Neuronal stem cell (in vitro differentiated cells): ENCODE data around the gene SEBOX.

Experiments used
- DNase-seq: peaks from one replicate; pipeline ENCODE4 v3.0.0-alpha.2; 2013; ENCODE audit warnings: low spot score
- H2AFZ ChIP-seq: one replicate; pipeline ENCODE4 v1.6.1; 2013; ENCODE audit warnings: mild to moderate bottlenecking, low read length, inconsistent platforms
- H2AK5ac ChIP-seq: 2 replicates; pipeline ENCODE4 v1.6.1; 2013; ENCODE audit warnings: low read depth, mild to moderate bottlenecking, inconsistent platforms, low read length, moderate library complexity, mixed read lengths
- H2BK120ac ChIP-seq: 2 replicates; pipeline ENCODE4 v1.6.1; 2013; ENCODE audit warnings: low read depth, mild to moderate bottlenecking, inconsistent platforms, low read length, moderate library complexity, mixed read lengths
- H2BK12ac ChIP-seq: one replicate; pipeline ENCODE4 v1.6.1; 2013; ENCODE audit warnings: low read length, inconsistent platforms
- H2BK15ac ChIP-seq: 2 replicates; pipeline ENCODE4 v1.6.1; 2013; ENCODE audit warnings: mild to moderate bottlenecking, low read length, inconsistent platforms, mixed read lengths
- H2BK5ac ChIP-seq: one replicate; pipeline ENCODE4 v1.6.1; 2013; ENCODE audit warnings: inconsistent platforms, mild to moderate bottlenecking, low read length, moderate library complexity
- H3K14ac ChIP-seq: one replicate; pipeline ENCODE4 v1.6.1; 2013; ENCODE audit warnings: low read length, inconsistent platforms
- H3K18ac ChIP-seq: 2 replicates; pipeline ENCODE4 v1.6.1; 2013; ENCODE audit warnings: low read length, inconsistent platforms
- H3K23ac ChIP-seq: 2 replicates; pipeline ENCODE4 v1.6.1; 2013; ENCODE audit warnings: low read depth, mild to moderate bottlenecking, mixed read lengths, low read length, inconsistent platforms; ENCODE audit not compliant: poor library complexity
- H3K27ac ChIP-seq: replicated peaks from 3 replicates; pipeline ENCODE4 v1.5.1; 2013; ENCODE audit warnings: low read length, inconsistent platforms
- H3K27me3 ChIP-seq, 3 experiments: 2 replicates each; pipeline ENCODE4 v1.6.1; 2013; ENCODE audit warnings: low read length in 3 of 3, mild to moderate bottlenecking in 2 of 3, inconsistent platforms in 1 of 3, low read depth in 1 of 3, mixed read lengths in 1 of 3, moderate library complexity in 1 of 3; ENCODE audit not compliant: control insufficient read depth in 3 of 3, insufficient read depth in 3 of 3
- H3K36me3 ChIP-seq, 2 donors: replicated peaks in 1 of 2; 2 replicates each; pipeline ENCODE4 v1.6.1; 2013; ENCODE audit warnings: low read length in 2 of 2; ENCODE audit not compliant: control insufficient read depth in 2 of 2, insufficient read depth in 2 of 2
- H3K4ac ChIP-seq: 2 replicates; pipeline ENCODE4 v1.6.1; 2013; ENCODE audit warnings: inconsistent platforms, mild to moderate bottlenecking, low read length, moderate library complexity
- H3K4me1 ChIP-seq, 2 donors: 1 replicate in 1 of 2; 2 replicates in 1 of 2; pipeline ENCODE4 v1.6.1; 2013; ENCODE audit warnings: low read length in 2 of 2, low read depth in 1 of 2; ENCODE audit not compliant: control insufficient read depth in 2 of 2, insufficient read depth in 1 of 2
- H3K4me2 ChIP-seq: one replicate; pipeline ENCODE4 v1.6.1; 2013; ENCODE audit warnings: mild to moderate bottlenecking, low read length, inconsistent platforms; ENCODE audit not compliant: insufficient read depth, poor library complexity, severe bottlenecking
- H3K4me3 ChIP-seq, 2 donors: 2 replicates each; pipeline ENCODE4 v1.5.1; 2013; ENCODE audit warnings: low read length in 2 of 2, mild to moderate bottlenecking in 2 of 2, inconsistent platforms in 1 of 2, moderate library complexity in 1 of 2
- H3K79me1 ChIP-seq: one replicate; pipeline ENCODE4 v1.6.1; 2013; ENCODE audit warnings: low read depth, mild to moderate bottlenecking, inconsistent platforms, low read length, moderate library complexity
- H3K9ac ChIP-seq: one replicate; pipeline ENCODE4 v1.6.1; 2013; ENCODE audit warnings: mild to moderate bottlenecking, low read depth, low read length, inconsistent platforms; ENCODE audit not compliant: poor library complexity
- H3K9me3 ChIP-seq, 2 donors: replicated peaks in 1 of 2; 2 replicates each; pipeline versions ENCODE3 to v1.6.1; 2013; ENCODE audit warnings: low read length in 2 of 2, mild to moderate bottlenecking in 2 of 2, inconsistent platforms in 1 of 2, low read depth in 1 of 2, mixed read lengths in 1 of 2, moderate library complexity in 1 of 2; ENCODE audit not compliant: control insufficient read depth in 2 of 2, insufficient read depth in 1 of 2
- H4K8ac ChIP-seq: one replicate; pipeline ENCODE4 v1.6.1; 2013; ENCODE audit warnings: low read depth, mild to moderate bottlenecking, inconsistent platforms, low read length, moderate library complexity
- H4K91ac ChIP-seq: one replicate; pipeline ENCODE4 v1.6.1; 2013; ENCODE audit warnings: low read length, low read depth, mild to moderate bottlenecking, inconsistent platforms; ENCODE audit not compliant: poor library complexity
- WGBS, 2 donors: extraction: QIAGEN DNeasy Blood & Tissue Kit; methylation state at CpG; one replicate each; pipeline ENCODE4 v1.1.7; 2013; ENCODE audit warnings: missing lambda C conversion rate in 2 of 2, mixed read lengths in 1 of 2; ENCODE audit not compliant: insufficient read length in 2 of 2, insufficient replicate concordance in 1 of 2; ENCODE audit errors: extremely low coverage in 2 of 2; 5-methylcytosine and 5-hydroxymethylcytosine counted together

SEBOX gene

DNA sequence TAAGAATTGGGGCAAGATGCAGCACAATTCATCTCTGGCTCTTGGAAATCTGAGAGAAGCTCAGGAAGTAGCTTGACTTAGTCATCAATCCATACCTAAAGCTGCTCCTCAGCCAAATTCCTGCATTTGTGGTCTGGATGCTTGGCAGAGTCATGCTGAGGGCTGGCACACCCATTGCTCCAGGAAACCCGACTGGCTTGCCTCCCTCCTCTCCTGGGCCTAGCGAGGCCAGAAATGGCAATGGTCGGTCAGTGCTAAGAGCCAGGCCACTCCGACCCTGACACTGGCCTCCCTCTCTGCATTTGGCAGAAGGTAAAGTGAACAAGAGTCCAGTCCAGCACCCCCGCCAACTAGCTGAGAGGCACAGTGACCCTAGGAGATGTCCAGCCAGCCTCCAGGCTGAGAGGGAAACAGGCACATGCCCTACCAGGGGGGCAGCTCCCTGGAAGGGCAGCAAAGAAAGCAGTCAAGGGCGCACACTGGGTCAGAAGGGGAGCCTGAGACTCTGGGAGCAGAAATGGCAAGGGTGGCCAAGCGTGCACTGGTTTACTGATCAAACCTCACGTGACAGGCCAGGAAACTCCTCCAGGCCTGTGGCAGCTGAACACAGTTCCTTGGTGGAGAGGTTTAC is 17.6 kb downstream of the SEBOX start:
- Histone ChIP-seq H3K9me3 (no peaks in the 10 kb centered on the region), H2AK5ac (no peak overlapping the region), H2BK12ac (no peak overlapping the region), H4K8ac (no peak overlapping the region), H3K27me3 (no peaks in the 10 kb centered on the region), H3K36me3 (peaks cover 68 to 99% of the 10 kb centered on the region in 2 donors), H4K91ac (no peak overlapping the region), H3K23ac (no peak overlapping the region), H2BK15ac (no peak overlapping the region), H3K14ac (no peak overlapping the region), H3K9ac (no peak overlapping the region), H2AFZ (no peak overlapping the region), H2BK120ac (no peak overlapping the region), H3K79me1 (no peaks in the 10 kb centered on the region), H3K4me2 (no peak overlapping the region), H3K4me1 (peaks cover 0 to 6% of the 10 kb centered on the region in 2 donors), H2BK5ac (no peak overlapping the region), H3K4me3 (no peak overlapping the region), H3K18ac (no peak overlapping the region), H3K4ac (no peak overlapping the region), H3K27ac (peak overlapping the region; percentile 21)
- no CpG with 5 or more reads among the region's 8 CpGs for WGBS, 2 donors
- no peak for DNase-seq

DNA sequence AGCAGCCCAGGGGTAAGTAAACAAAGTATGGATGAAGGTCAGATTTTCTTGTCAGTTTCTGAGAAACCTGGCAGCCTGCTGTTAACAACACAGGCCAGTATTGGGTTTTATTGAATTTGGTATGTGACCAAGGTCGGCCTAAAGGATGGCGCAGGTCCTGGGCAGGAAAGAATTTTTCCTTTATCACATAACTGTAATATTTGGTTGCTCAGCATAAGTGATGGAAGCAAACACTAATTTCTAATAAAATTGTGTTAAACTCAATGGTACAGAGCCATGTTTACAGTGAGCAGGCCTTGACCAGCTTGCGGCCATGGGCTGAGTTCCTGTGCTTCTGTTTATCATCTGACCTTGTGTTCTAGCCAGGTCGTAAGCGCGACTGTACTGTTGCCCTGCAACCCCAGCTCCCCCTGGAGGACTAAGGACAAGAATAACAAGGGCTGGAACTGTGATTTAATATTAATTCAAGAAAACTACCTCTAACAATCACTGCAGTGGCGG is 18.2 kb downstream of the SEBOX start:
- Histone ChIP-seq H2BK15ac (no peak overlapping the region), H4K91ac (no peak overlapping the region), H2BK12ac (no peak overlapping the region), H3K79me1 (no peaks in the 10 kb centered on the region), H3K27ac (no peak overlapping the region), H3K9ac (no peak overlapping the region), H2AFZ (no peak overlapping the region), H3K9me3 (no peaks in the 10 kb centered on the region), H3K14ac (no peak overlapping the region), H3K27me3 (no peaks in the 10 kb centered on the region), H3K4me2 (no peak overlapping the region), H2AK5ac (no peak overlapping the region), H3K4ac (no peak overlapping the region), H3K18ac (no peak overlapping the region), H2BK120ac (no peak overlapping the region), H2BK5ac (no peak overlapping the region), H4K8ac (no peak overlapping the region), H3K23ac (no peak overlapping the region), H3K36me3 (peaks cover 71 to 100% of the 10 kb centered on the region in 2 donors), H3K4me1 (peaks cover 0 to 6% of the 10 kb centered on the region in 2 donors), H3K4me3 (no peak overlapping the region)
- no peak for DNase-seq
- no CpG with 5 or more reads among the region's 7 CpGs for WGBS, 2 donors

DNA sequence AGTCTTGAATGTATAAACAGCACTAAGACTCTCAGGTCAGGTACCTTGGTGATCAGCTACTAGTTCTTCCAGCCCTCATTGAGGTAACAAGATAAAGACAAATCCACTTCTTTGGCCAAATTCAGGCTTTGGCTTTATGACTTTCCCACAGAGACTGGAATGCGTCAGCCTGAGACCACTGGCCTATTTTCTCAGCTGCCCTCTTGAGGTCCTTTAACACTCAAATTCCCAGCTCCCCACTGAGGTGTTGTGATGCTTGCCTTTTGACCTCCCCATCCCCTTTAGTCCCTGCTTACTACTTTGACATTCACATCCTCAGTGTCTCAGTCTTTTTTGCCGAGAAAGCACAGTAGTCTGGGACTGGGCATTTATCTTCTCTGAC is 18.8 kb downstream of the SEBOX start:
- H3K18ac ChIP-seq: no peak overlapping the region
- no CpG with 5 or more reads among the region's 2 CpGs for WGBS, 2 donors
- no peak overlapping the region for H2AK5ac ChIP-seq
- H3K9ac ChIP-seq: no peak overlapping the region
- no peak overlapping the region for H3K4me3 ChIP-seq
- H3K36me3 ChIP-seq: peaks cover 71 to 100% of the 10 kb centered on the region in 2 donors
- no peak overlapping the region for H3K27ac ChIP-seq
- no peak overlapping the region for H3K14ac ChIP-seq
- H4K8ac ChIP-seq: no peak overlapping the region
- H3K4me2 ChIP-seq: no peak overlapping the region
- H3K4ac ChIP-seq: no peak overlapping the region
- no peak for DNase-seq
- no peak overlapping the region for H4K91ac ChIP-seq
- H3K23ac ChIP-seq: no peak overlapping the region
- no peak overlapping the region for H2BK12ac ChIP-seq
- no peaks in the 10 kb centered on the region for H3K79me1 ChIP-seq
- peaks cover 0 to 6% of the 10 kb centered on the region in 2 donors for H3K4me1 ChIP-seq
- no peaks in the 10 kb centered on the region for H3K9me3 ChIP-seq
- H2AFZ ChIP-seq: no peak overlapping the region
- H3K27me3 ChIP-seq: no peaks in the 10 kb centered on the region
- no peak overlapping the region for H2BK120ac ChIP-seq
- H2BK15ac ChIP-seq: no peak overlapping the region
- no peak overlapping the region for H2BK5ac ChIP-seq

DNA sequence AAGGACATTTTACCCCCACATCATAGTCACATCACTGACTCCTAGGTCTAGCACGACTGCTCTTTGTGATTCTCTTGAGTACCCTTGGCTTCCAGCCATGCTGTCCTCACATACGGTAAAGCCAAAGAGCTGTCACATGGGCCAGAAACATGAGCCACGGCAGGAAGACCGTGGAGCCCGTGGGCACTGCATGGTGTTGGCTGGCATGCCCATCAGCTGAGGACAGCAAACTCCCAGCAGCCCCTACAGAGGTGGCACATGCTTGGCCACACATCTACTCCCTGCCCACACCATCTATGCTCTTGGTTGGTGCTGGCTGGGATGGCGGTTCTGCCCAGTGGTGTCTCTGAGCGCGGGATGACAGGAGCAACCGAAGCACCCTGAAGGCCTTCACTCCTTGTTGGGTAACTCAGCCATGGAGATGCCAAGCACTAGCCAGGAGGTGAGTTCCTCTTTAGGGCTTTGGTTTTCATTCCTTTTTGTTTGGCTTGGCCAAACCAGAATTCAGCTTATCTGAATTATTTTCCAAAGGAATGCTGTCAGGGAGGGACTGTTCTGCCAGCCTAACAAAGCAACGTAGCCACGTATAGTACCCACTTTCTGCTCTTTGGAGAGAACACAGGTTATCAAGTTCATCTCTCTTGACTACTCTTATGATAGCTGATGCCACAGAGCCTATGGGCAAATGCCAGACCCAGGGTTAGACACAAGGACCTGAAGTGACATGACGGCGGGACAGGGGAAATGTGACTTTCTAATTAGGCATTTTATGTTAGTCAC is 19.4 kb downstream of the SEBOX start:
- Histone ChIP-seq H4K91ac (no peak overlapping the region), H3K14ac (no peak overlapping the region), H2BK120ac (no peak overlapping the region), H3K4me3 (no peak overlapping the region), H2BK12ac (no peak overlapping the region), H3K4ac (no peak overlapping the region), H3K9me3 (no peaks in the 10 kb centered on the region), H3K18ac (no peak overlapping the region), H3K4me2 (no peak overlapping the region), H3K27ac (no peak overlapping the region), H2BK5ac (no peak overlapping the region), H4K8ac (no peak overlapping the region), H3K27me3 (no peaks in the 10 kb centered on the region), H2AFZ (no peak overlapping the region), H2AK5ac (no peak overlapping the region), H2BK15ac (no peak overlapping the region), H3K36me3 (peaks cover 68 to 100% of the 10 kb centered on the region in 2 donors), H3K79me1 (no peaks in the 10 kb centered on the region), H3K4me1 (peaks cover 0 to 6% of the 10 kb centered on the region in 2 donors), H3K9ac (no peak overlapping the region), H3K23ac (no peak overlapping the region)
- DNase-seq: no peak
- WGBS, 2 donors: no CpG with 5 or more reads among the region's 13 CpGs
